GM23338 (cell line): Measurements from ENCODE around the gene DLGAP3. TPM values are rescaled to one million over a fixed set of nuclear protein-coding genes. Genes with fewer than 3 reads are reported as not detected.

Experiments
- ATAC-seq: fragments of 200-7000 bp; cut with Tn5 transposase; 3 replicates; pipeline ENCODE4 v1.9.1; 2020
- DNase-seq: peaks from one replicate; pipeline ENCODE4 v3.0.0-alpha.2; 2015; ENCODE audit warnings: low spot score
- H2AFZ ChIP-seq: fragments of 200-600 bp; sonication (generic); 2 replicates; pipeline ENCODE4 v1.8.0; 2016; ENCODE audit warnings: antibody characterized with exemption, mild to moderate bottlenecking, moderate library complexity
- H3F3A ChIP-seq: fragments of 200-600 bp; sonication (generic); replicated peaks from 2 replicates; pipeline ENCODE4 v1.8.0; 2017; ENCODE audit warnings: antibody characterized with exemption, mixed run types, low read depth
- H3K27ac ChIP-seq: fragments of 200-600 bp; sonication (generic); 2 replicates; pipeline ENCODE4 v1.6.1; 2016; ENCODE audit warnings: low read depth
- H3K27me3 ChIP-seq: fragments of 200-600 bp; sonication (generic); 2 replicates; pipeline ENCODE4 v1.8.0; 2016; ENCODE audit warnings: mild to moderate bottlenecking, mixed run types, moderate library complexity; ENCODE audit not compliant: insufficient read depth
- H3K36me3 ChIP-seq: fragments of 200-600 bp; sonication (generic); 2 replicates; pipeline ENCODE4 v1.8.0; 2016; ENCODE audit warnings: mild to moderate bottlenecking; ENCODE audit not compliant: insufficient read depth
- H3K4me1 ChIP-seq: fragments of 200-600 bp; sonication (generic); 2 replicates; pipeline ENCODE4 v1.8.0; 2016; ENCODE audit warnings: mild to moderate bottlenecking, moderate library complexity; ENCODE audit not compliant: insufficient read depth
- H3K4me2 ChIP-seq: fragments of 200-600 bp; sonication (generic); 2 replicates; pipeline ENCODE4 v1.7.1; 2017; ENCODE audit warnings: mixed run types
- H3K4me3 ChIP-seq: fragments of 200-600 bp; sonication (generic); 2 replicates; pipeline ENCODE4 v1.6.1; 2016; ENCODE audit warnings: mixed run types
- H3K79me2 ChIP-seq: fragments of 200-600 bp; sonication (generic); replicated peaks from 2 replicates; pipeline ENCODE4 v1.8.0; 2017; ENCODE audit warnings: mild to moderate bottlenecking; ENCODE audit not compliant: insufficient read depth
- H3K9me2 ChIP-seq: fragments of 200-600 bp; sonication (generic); 2 replicates; pipeline ENCODE4 v1.8.0; 2017; ENCODE audit not compliant: insufficient read depth
- H4K20me1 ChIP-seq: fragments of 200-600 bp; sonication (generic); replicated peaks from 2 replicates; pipeline ENCODE4 v1.8.0; 2017; ENCODE audit warnings: mild to moderate bottlenecking; ENCODE audit not compliant: insufficient read depth
- H3K27ac Mint-ChIP-seq: 2 replicates; pipeline ENCODE4 v1.8.0; 2020; ENCODE audit warnings: inconsistent platforms, mild to moderate bottlenecking, moderate library complexity, mixed read lengths
- H3K27me3 Mint-ChIP-seq: 3 replicates; pipeline ENCODE4 v1.8.0; 2022; ENCODE audit warnings: low read depth, mild to moderate bottlenecking, moderate library complexity, mixed read lengths, inconsistent platforms; ENCODE audit not compliant: insufficient read depth, poor library complexity
- H3K36me3 Mint-ChIP-seq: 3 replicates; pipeline ENCODE4 v1.8.0; 2021; ENCODE audit warnings: low read depth, mild to moderate bottlenecking, inconsistent platforms, moderate library complexity, mixed read lengths
- H3K4me1 Mint-ChIP-seq: 3 replicates; pipeline ENCODE4 v1.8.0; 2020; ENCODE audit warnings: mild to moderate bottlenecking, inconsistent platforms, mixed read lengths
- H3K4me3 Mint-ChIP-seq: 3 replicates; pipeline ENCODE4 v1.8.0; 2021; ENCODE audit warnings: moderate library complexity, mild to moderate bottlenecking, inconsistent platforms, mixed read lengths
- H3K9me3 Mint-ChIP-seq: 3 replicates; pipeline ENCODE4 v1.8.0; 2020; ENCODE audit warnings: moderate library complexity, mild to moderate bottlenecking, inconsistent platforms, mixed read lengths
- CREB1 ChIP-seq: fragments of 250-450 bp; sonication (Bioruptor Pico); IDR thresholded peaks from 2 replicates; pipeline ENCODE4 v1.5.0; 2020; ENCODE audit warnings: low read depth, mild to moderate bottlenecking, moderate library complexity
- ETS1 ChIP-seq: IDR thresholded peaks from 2 replicates; pipeline ENCODE4 v1.6.1; 2016; ENCODE audit warnings: antibody characterized with exemption
- EZH2 ChIP-seq: fragments of 200-600 bp; sonication (generic); IDR thresholded peaks from one replicate; pipeline ENCODE4 v1.8.0; 2017; ENCODE audit warnings: antibody characterized with exemption, mild to moderate bottlenecking, low read depth; ENCODE audit not compliant: unreplicated experiment
- EZH2phosphoT487 ChIP-seq: fragments of 200-600 bp; sonication (generic); IDR thresholded peaks from one replicate; pipeline ENCODE4 v1.8.1; 2018; ENCODE audit warnings: antibody characterized with exemption; ENCODE audit not compliant: unreplicated experiment
- JUNB ChIP-seq: IDR thresholded peaks from one replicate; pipeline ENCODE4 v1.6.1; 2016; ENCODE audit warnings: antibody characterized with exemption; ENCODE audit not compliant: unreplicated experiment
- POLR2AphosphoS5 ChIP-seq: IDR thresholded peaks from 2 replicates; pipeline ENCODE4 v1.6.1; 2016; ENCODE audit warnings: antibody characterized with exemption, low read depth
- REST ChIP-seq: IDR thresholded peaks from one replicate; pipeline ENCODE4 v1.6.1; 2018; ENCODE audit warnings: antibody characterized with exemption; ENCODE audit not compliant: unreplicated experiment
- ZNF114 ChIP-seq: fragments of 250-450 bp; sonication (Bioruptor Pico); IDR thresholded peaks from 2 replicates; pipeline ENCODE4 v1.5.0; 2020; ENCODE audit warnings: mild to moderate bottlenecking, moderate library complexity
- ZNF331 ChIP-seq: fragments of 250-450 bp; sonication (Bioruptor Pico); IDR thresholded peaks from 2 replicates; pipeline ENCODE4 v1.5.0; 2020; ENCODE audit warnings: low read depth, mild to moderate bottlenecking, moderate library complexity
- polyA plus RNA-seq: library from polyadenylated mRNA; unstranded; fragments of >200 nt; fragmentation: Nextera tagmentation; extraction: Ambion mirVana; gene quantifications from 2 replicates; pipeline ENCODE4 v1.2.1, GENCODE V29; 2016
- total RNA-seq: library from RNA; depleted of rRNA; stranded (reverse); fragments of >200 nt; shearing (Covaris generic); gene quantifications from 2 replicates; pipeline ENCODE4 v1.2.3, GENCODE V29; 2014
- TF ChIP-seq, protein P1 (sequence below), 2 experiments: fragments of 200-600 bp in 1 of 2; sonication (generic) in 1 of 2; conservative IDR thresholded peaks; 2 replicates each; pipeline versions ENCODE4 v1.5.1 to v1.6.1; 2016 to 2017; ENCODE audit warnings: antibody characterized with exemption in 2 of 2, low read depth in 2 of 2, mild to moderate bottlenecking in 2 of 2, moderate library complexity in 1 of 2

Gene DLGAP3
- total and polyA plus RNA-seq, 2 experiments from 2014 or later = 7.1 to 13.7 TPM

GRCh38 chr1:34914958-34915357 is 14.5 kb downstream of the DLGAP3 start:
- Histone ChIP-seq H2AFZ (no peak overlapping the region), H3K27me3 (no peaks in the 10 kb centered on the region), H3K36me3 (no peaks in the 10 kb centered on the region), H4K20me1 (no peaks in the 10 kb centered on the region), H3K79me2 (no peaks in the 10 kb centered on the region), H3K4me1 (peaks cover 22% of the 10 kb centered on the region; the same call in 1 of the 2 replicates), H3F3A (no peaks in the 10 kb centered on the region), H3K27ac (no peak overlapping the region), H3K4me3 (no peak overlapping the region), H3K9me2 (no peaks in the 10 kb centered on the region), H3K4me2 (no peak overlapping the region)
- H3K36me3 Mint-ChIP-seq = no peaks in the 10 kb centered on the region
- ATAC-seq (no peak), DNase-seq (no peak)
- H3K9me3 Mint-ChIP-seq = no peaks in the 10 kb centered on the region
- H3K4me3 Mint-ChIP-seq = no peak overlapping the region
- no peak overlapping the region for H3K27ac Mint-ChIP-seq
- peaks cover 9% of the 10 kb centered on the region for H3K4me1 Mint-ChIP-seq
- H3K27me3 Mint-ChIP-seq = peaks cover 7% of the 10 kb centered on the region
- TF ChIP-seq JUNB (no peak), REST (no peak), ETS1 (no peak), EZH2phosphoT487 (no peak), EZH2 (no peak), POLR2AphosphoS5 (no peak), CREB1 (CRISPR knock-in tag) (no peak)

- H3K4me1 ChIP-seq = no peaks in the 10 kb centered on the region
- H4K20me1 ChIP-seq = no peaks in the 10 kb centered on the region; the same call in 1 of the 2 replicates
- no peak overlapping the region for H3K27ac ChIP-seq
- DNase-seq (no peak), ATAC-seq (no peak)
- Mint-ChIP-seq H3K27ac (no peak overlapping the region), H3K4me1 (no peaks in the 10 kb centered on the region; the same call in 2 of the 3 replicates), H3K4me3 (no peak overlapping the region), H3K27me3 (no peaks in the 10 kb centered on the region), H3K9me3 (no peaks in the 10 kb centered on the region), H3K36me3 (no peaks in the 10 kb centered on the region)
- no peaks in the 10 kb centered on the region for H3K27me3 ChIP-seq
- no peak overlapping the region for H3K4me3 ChIP-seq
- H3F3A ChIP-seq = no peaks in the 10 kb centered on the region
- H3K9me2 ChIP-seq = no peaks in the 10 kb centered on the region
- no peak overlapping the region for H3K4me2 ChIP-seq
- H3K36me3 ChIP-seq = no peaks in the 10 kb centered on the region
- H3K79me2 ChIP-seq = no peaks in the 10 kb centered on the region
- H2AFZ ChIP-seq = no peak overlapping the region
- TF ChIP-seq ZNF114 (no peak), ZNF331 (no peak), JUNB (no peak)
- TF ChIP-seq, protein P1, sequence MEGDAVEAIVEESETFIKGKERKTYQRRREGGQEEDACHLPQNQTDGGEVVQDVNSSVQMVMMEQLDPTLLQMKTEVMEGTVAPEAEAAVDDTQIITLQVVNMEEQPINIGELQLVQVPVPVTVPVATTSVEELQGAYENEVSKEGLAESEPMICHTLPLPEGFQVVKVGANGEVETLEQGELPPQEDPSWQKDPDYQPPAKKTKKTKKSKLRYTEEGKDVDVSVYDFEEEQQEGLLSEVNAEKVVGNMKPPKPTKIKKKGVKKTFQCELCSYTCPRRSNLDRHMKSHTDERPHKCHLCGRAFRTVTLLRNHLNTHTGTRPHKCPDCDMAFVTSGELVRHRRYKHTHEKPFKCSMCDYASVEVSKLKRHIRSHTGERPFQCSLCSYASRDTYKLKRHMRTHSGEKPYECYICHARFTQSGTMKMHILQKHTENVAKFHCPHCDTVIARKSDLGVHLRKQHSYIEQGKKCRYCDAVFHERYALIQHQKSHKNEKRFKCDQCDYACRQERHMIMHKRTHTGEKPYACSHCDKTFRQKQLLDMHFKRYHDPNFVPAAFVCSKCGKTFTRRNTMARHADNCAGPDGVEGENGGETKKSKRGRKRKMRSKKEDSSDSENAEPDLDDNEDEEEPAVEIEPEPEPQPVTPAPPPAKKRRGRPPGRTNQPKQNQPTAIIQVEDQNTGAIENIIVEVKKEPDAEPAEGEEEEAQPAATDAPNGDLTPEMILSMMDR (conservative IDR thresholded peaks at IDR 0.05; ENCODE audit: low read depth in 2 of 2) = no peak
These were observed 18.0 kb downstream of the DLGAP3 start for GRCh38 chr1:34911465-34911864.
